Measurements from ENCODE around the gene WDFY3.

The WDFY3 gene

DNA sequence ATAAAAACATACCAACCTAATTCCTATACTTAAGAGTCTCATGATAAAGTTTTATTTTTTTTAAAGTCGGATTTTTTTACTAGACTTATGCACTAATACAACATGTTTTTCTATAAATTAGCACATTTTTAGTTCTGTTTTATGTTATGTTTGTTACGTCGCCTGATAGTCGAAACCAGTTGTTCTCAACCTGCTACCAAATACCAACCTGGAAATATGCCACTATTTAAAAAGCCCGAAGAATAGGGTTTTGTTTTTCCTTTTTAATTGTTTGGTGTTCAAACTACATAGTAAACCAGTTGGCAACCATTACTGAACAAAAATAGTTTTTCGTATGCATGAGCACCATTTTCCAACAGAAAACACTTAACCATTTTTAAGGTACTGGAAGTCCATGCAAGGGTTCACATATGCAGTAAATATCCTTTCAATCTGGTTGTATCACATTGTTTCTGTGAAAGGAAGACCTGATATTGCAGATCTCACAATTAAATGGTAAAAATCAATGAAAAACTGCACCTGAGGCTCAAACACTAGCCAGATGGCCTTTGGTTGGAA lies 1.4 kb downstream of the WDFY3 start:
- TF ChIP-seq CTCF (conservative IDR thresholded peaks at IDR 0.05; ENCODE audit: low read depth, low read length): no peak
- Histone ChIP-seq H3K9ac (peak overlapping the region; percentile 71; the same call in 1 of the 2 replicates), H3K27ac (no peak overlapping the region), H3K4me2 (peak overlapping the region; percentile 79), H3K36me3 (ENCODE audit: insufficient read depth) (no peaks in the 10 kb centered on the region), H2AFZ (ENCODE audit: low read depth) (peak overlapping the region; percentile 91; the same call in 1 of the 2 replicates), H3K4me3 (IDR thresholded peaks at IDR 0.05; ENCODE audit: insufficient read depth, low read depth, low read length) (peak overlapping the region; percentile 31), H3K79me2 (ENCODE audit: insufficient read depth, low read depth) (peaks cover 22% of the 10 kb centered on the region), H3K4me1 (ENCODE audit: low read depth, poor library complexity, severe bottlenecking) (peaks cover 18% of the 10 kb centered on the region), H4K20me1 (ENCODE audit: insufficient read depth) (no peaks in the 10 kb centered on the region), H3K27me3 (ENCODE audit: insufficient read depth, low read depth) (no peaks in the 10 kb centered on the region)

DNA sequence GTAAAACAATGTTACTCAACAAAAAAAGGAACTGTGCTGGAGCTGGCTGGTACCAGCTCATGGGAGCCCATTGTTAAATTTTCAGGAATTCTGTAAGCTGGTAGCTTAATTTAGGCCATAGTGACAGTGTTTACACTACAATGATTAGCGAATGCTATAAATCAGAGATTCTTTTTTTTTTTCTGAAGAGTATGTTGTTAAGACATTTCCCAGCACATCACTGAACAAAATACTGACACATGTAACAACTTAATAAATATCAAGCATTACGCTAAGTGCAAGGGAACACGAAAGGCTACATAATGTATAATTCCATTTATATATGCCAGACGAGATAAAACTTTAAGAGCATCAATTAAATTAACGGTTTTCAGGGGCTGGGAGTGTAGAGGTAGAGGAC lies 4.4 kb downstream of the WDFY3 start:
- H3K9ac ChIP-seq: no peak overlapping the region

GRCh38 chr4:84958434-84958833 lies 8.1 kb downstream of the WDFY3 start:
- H4K20me1 ChIP-seq (ENCODE audit: insufficient read depth): no peaks in the 10 kb centered on the region
- H3K9ac ChIP-seq: no peak overlapping the region
- H3K4me3 ChIP-seq (IDR thresholded peaks at IDR 0.05; ENCODE audit: insufficient read depth, low read depth, low read length): no peak overlapping the region
- TF ChIP-seq CTCF (conservative IDR thresholded peaks at IDR 0.05; ENCODE audit: low read depth, low read length): no peak
- H2AFZ ChIP-seq (ENCODE audit: low read depth): no peak overlapping the region
- no peaks in the 10 kb centered on the region for H3K36me3 ChIP-seq (ENCODE audit: insufficient read depth)
- peaks cover 3% of the 10 kb centered on the region for H3K4me1 ChIP-seq (ENCODE audit: low read depth, poor library complexity, severe bottlenecking)
- peaks cover 13% of the 10 kb centered on the region; the same call in 1 of the 2 replicates for H3K79me2 ChIP-seq (ENCODE audit: insufficient read depth, low read depth)
- H3K27me3 ChIP-seq (ENCODE audit: insufficient read depth, low read depth): no peaks in the 10 kb centered on the region
- H3K4me2 ChIP-seq: no peak overlapping the region
- no peak overlapping the region for H3K27ac ChIP-seq

More for the DNA sequence above, 4.4 kb downstream of the WDFY3 start:
- H3K27ac ChIP-seq: no peak overlapping the region
- TF ChIP-seq CTCF (conservative IDR thresholded peaks at IDR 0.05; ENCODE audit: low read depth, low read length): no peak
- H3K36me3 ChIP-seq (ENCODE audit: insufficient read depth): no peaks in the 10 kb centered on the region
- no peaks in the 10 kb centered on the region for H3K27me3 ChIP-seq (ENCODE audit: insufficient read depth, low read depth)
- H2AFZ ChIP-seq (ENCODE audit: low read depth): no peak overlapping the region
- H3K4me3 ChIP-seq (IDR thresholded peaks at IDR 0.05; ENCODE audit: insufficient read depth, low read depth, low read length): no peak overlapping the region
- H3K4me2 ChIP-seq: no peak overlapping the region
- H3K79me2 ChIP-seq (ENCODE audit: insufficient read depth, low read depth): peaks cover 22% of the 10 kb centered on the region
- no peaks in the 10 kb centered on the region for H4K20me1 ChIP-seq (ENCODE audit: insufficient read depth)
- peaks cover 14% of the 10 kb centered on the region for H3K4me1 ChIP-seq (ENCODE audit: low read depth, poor library complexity, severe bottlenecking)

DNA sequence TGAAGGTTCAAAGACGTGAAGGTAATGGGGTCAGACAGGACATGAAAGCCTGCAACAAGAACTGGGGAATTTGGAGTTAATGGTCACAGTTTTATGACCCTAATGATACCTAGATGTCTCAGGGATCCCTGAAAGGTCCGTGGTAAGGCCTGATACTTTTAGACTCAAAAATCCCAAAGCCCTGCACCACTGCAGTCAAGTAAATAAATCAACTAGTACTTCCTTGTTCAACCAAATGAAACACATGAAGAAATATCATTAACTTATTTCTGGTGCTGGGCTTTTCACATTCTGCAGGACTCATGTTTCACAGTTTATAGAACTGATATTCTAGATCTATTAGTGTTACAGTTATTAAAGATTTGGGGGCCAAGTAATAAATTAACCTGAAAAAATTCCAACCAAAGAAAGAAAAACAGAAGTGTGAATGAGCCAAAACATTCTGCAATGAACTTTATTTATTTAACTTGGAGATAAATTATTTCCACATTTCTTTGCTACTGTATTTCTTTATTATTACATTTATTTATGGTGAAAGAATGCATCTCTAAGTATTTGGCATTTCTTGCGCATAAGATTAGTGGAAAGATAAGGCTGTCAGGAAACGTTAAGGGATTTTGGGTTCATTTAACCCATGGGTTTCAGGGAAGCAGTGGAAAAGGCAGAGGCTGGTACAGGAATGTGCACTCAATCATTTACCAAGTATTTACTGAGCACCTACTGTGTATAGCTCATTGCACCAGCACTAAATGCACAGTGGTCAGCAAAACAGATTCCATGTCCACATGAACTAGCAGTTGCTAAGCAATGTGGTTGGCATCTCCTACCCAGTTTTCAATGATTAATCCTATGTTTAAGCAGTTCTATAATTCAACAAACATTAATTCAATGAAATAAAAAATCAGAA lies 8.7 kb downstream of the WDFY3 start:
- H3K9ac ChIP-seq: no peak overlapping the region
- no peaks in the 10 kb centered on the region for H4K20me1 ChIP-seq (ENCODE audit: insufficient read depth)
- peaks cover 12% of the 10 kb centered on the region; the same call in 1 of the 2 replicates for H3K79me2 ChIP-seq (ENCODE audit: insufficient read depth, low read depth)
- no peak for TF ChIP-seq CTCF (conservative IDR thresholded peaks at IDR 0.05; ENCODE audit: low read depth, low read length)
- no peak overlapping the region for H2AFZ ChIP-seq (ENCODE audit: low read depth)
- H3K36me3 ChIP-seq (ENCODE audit: insufficient read depth): no peaks in the 10 kb centered on the region
- no peak overlapping the region for H3K27ac ChIP-seq
- no peak overlapping the region for H3K4me3 ChIP-seq (IDR thresholded peaks at IDR 0.05; ENCODE audit: insufficient read depth, low read depth, low read length)
- H3K27me3 ChIP-seq (ENCODE audit: insufficient read depth, low read depth): no peaks in the 10 kb centered on the region
- H3K4me2 ChIP-seq: no peak overlapping the region
- peaks cover 3% of the 10 kb centered on the region for H3K4me1 ChIP-seq (ENCODE audit: low read depth, poor library complexity, severe bottlenecking)

All from KMS-11 (cell line).